ENCODE measurements around the gene SLC13A3. TPM values are rescaled to one million over a fixed set of nuclear protein-coding genes. Genes with fewer than 3 reads are reported as not detected.

SLC13A3 gene
- polyA plus RNA-seq, 3 donors = 9.0 to 24.9 (median 17.6) TPM

DNA sequence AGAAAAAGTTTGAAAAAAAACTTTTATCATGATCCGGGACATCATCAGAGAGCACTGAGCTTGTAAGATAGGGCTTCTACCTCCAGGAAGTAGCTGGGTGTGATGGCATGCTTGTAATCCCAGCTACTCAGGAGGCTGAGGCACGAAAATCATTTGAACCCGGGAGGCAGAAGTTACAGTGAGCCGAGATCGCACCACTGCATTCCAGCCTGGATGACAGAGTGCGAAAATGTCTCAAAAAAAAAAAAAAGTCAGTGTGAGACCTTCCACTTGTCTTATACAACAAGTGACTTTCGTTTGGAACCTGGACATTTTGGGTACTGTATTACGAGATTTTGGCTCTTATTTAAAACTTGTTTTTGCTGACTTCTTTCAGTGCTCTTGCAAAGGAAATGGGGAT is 5.9 kb upstream of the SLC13A3 start:
- no peak for DNase-seq (ENCODE audit: low read depth in 3 of 3, low spot score in 2 of 3)

DNA sequence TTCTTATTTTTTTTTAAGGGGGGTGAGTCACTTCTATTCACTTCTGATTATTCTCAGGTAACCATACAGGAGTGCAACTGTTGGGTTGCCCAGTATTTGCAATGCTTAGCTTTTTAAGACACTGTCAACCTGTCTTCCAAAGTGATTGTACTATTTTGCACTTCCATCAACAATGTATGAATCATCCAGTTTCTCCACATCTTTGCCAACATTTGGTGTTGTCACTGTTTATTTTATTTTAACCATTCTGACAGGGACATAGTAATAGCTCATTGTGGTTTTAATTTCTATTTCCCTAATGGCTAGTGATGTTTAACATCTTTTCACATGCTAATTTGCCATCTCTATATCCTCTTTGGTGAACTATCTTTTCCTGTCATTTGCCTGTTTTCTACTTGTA is 1.4 kb upstream of the SLC13A3 start:
- DNase-seq (ENCODE audit: low read depth in 3 of 3, low spot score in 2 of 3) = no peak

DNA sequence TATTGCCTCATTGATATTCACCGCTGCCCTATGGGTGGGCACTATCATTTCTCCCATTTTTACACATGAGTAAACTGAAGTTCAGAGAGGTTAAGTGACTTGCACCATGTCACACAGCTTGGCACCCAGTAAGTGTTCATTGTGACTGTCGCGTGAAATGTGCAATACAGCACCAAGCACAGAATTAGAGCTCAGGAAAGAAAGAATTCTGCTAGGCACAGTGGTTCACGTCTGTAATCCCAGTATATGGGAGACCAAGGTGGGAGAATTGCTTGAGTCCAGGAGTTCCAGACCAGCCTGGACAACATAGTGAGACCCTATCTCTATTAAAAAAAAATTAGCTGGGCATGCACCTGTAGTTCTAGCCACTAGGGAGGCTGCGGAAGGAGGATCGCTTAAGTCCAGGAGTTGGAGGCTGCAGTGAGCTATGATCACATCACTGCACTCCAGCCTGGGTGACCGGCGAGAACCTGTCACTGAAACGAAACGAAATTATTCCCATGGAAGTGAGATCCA is 626 bp downstream of the SLC13A3 start:
- DNase-seq (ENCODE audit: low read depth in 3 of 3, low spot score in 2 of 3) = no peak

DNA sequence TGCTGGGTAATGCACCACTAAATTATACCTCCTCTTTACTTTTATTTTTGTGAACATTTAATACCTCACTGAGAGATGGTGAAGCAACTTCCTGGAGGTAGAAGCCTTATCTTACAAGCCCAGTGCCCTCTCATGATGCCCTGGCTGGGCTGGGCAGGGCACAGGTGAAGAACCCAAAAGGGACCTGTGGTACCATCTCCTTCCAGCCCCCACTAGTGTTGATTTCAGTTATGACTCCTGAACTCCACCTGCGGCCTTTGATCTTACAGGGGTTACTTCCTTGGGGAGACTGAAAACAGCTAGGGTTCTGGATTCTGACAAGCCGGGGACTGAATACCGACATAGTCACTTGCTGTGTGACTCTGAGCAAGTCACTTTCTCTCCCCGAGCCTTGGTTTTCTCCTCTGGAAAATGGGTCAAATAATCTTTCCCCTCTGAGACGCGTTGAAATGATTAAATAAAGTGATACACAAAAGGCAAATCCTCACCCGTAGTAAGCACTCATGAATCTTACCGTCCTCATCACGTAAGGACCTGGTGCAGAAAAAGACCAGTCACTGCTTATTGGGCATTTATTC is 1.2 kb downstream of the SLC13A3 start:
- no peak for DNase-seq (ENCODE audit: low read depth in 3 of 3, low spot score in 2 of 3)

DNA sequence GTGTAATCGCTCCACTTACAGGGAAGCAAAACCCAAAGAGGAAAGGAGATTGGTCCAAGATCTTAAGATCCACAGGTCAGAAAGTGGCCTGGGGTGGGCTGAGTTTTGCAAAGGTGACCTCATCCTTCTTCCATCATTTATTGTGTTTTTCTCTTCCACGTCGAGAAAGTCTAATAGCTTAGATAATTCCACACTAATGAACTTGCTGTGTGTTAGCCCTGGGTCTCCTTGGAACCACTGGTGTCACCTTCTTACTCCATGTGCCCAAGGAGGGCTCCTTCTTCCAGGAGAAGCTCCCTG is 1.7 kb downstream of the SLC13A3 start:
- DNase-seq (ENCODE audit: low read depth in 3 of 3, low spot score in 2 of 3) = no peak

DNA sequence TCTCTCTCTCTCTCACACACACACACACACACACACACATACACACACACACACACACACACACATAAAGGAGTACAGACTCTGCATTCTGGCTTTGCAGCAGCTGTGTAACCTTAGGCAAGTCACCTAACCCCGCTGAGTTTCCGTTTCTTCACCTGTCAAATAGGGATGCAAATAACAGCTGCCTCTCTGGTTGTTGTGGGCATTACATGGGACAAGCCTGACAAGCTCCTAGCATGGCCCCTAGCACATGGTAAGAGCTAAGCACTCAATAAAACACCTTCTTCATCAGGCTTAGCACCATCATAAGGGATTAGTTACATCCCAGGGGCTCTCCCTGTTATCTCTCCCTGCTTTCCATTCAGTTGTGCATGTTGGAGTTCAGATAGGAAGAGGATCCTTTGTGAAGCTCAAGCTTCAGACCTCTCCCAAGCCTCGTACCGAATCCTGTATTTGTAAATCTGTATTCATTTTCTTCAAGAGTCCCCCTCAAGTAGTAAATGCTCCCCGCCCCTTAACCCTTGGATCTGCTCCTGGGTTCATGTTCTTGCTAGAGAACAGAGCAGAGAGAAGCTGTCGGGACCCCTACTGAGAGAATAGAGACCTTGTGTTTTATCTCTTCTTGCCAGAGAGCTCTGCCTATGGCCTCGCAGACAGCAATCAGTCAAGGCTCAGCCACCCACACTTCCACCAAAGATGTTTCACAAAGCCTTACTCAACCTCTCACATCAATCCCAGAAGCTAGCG is 2.2 kb downstream of the SLC13A3 start:
- DNase-seq (ENCODE audit: low read depth in 3 of 3, low spot score in 2 of 3) = no peak

DNA sequence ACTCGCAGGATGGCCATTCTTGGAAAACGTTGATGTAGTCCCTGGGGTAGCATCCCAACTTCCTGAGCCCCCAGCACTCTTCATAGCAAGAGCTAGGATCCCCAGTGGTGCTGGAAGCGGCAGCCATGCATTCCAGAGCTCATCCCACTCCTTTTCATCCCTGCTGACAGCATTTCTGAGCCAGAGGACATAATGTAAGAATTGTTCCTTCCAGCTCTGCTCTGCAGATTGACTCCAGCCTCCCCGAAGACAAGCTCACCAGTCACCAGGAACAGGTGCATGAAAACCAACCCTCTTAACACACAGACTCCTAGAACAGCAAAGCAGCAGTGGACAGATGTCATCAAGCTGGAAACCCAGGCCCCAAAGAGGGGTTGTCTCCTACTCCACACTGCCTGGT is 3.8 kb downstream of the SLC13A3 start:
- DNase-seq (ENCODE audit: low read depth in 3 of 3, low spot score in 2 of 3) = no peak

DNA sequence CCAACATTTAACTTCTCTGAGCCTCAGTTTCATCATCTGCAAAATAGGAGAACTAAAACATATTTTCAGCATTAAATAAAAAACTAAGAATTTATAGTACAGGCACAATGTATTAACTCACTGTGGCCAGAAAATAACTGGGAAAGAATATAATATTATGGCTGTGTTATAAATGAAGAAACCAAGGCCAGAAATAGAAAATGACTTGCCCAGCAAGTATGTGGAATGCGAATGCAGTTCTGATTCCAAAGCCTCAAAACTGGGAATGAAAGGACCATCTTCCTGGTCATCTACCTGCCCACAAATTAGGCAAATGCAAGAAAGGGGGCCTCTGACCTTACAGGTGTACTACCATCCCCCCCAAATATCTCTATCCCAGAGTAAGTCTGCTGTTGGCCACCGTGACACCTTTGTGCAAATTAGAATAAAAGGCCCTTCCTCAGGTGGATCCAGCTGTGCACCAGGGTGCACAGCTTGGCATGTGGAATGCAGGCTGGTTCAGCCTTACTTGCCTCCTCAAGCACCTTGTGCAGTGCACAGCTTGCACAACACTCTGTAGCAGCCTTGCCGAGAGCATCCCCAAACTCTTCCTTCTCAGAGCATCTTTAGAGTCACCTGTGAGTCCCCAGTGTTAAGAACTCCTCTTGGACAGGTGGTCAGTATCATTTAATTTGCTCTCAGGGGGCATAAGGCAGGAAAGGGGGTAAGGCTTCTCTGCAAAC is 4.4 kb downstream of the SLC13A3 start:
- no peak for DNase-seq (ENCODE audit: low read depth in 3 of 3, low spot score in 2 of 3)

DNA sequence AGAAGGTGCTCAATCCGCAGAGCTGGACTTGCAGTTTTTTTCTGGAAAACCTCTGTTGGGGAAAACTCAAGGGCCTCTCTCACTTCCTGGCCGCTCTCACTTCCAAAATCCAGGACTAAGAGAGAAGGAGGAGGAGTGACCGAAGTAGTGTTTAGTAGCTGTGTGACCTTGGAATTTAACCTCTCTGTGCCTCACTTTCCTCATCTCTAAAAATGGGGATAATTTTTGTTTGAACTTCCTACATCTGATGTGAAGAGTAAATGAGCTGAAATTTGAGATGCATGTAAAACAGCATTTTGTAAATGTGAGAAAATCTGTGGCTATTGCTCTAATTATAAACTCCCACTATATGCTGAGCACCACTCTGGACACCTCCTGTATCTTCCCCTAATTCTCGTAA is 5.1 kb downstream of the SLC13A3 start:
- no peak for DNase-seq (ENCODE audit: low read depth in 3 of 3, low spot score in 2 of 3)

DNA sequence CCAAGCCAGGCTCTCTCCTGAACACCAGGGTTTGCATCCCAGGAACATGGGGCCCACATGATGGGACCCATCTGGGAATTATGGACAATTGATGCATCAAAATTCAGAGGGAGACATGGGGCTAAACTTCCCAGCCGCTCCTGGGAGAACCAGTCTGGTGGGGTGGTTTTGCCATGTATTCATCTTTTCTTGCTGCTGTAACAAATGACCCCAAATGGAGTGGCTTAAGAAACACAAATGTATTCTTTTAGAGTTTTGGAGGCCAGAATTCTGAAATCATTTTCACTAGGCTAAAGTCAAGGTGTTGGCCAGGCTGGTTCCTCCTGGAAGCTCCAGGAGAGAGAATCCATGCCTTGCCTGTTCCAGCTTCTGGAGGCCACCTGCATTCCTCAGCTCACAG is 6.5 kb downstream of the SLC13A3 start:
- DNase-seq (ENCODE audit: low read depth in 3 of 3, low spot score in 2 of 3) = no peak

DNA sequence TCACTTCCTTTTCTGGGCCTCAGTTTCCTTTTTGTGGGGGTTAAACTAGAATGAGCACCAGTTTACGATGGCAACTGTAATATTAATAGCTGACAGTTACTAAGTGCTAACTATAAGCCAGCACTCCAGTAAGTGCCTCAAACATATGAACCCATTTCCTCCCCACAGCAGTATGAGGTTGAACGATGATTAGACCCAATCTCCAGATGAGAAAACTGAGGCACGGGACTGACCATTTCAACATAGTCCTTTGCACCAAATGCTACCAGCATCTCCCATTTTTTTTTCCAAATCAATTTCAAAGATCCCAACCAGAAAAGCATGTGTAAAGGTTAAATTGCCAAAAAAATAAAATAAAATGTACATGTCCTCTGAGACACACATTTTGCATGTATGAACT is 7.1 kb downstream of the SLC13A3 start:
- no peak for DNase-seq (ENCODE audit: low read depth in 3 of 3, low spot score in 2 of 3)

DNA sequence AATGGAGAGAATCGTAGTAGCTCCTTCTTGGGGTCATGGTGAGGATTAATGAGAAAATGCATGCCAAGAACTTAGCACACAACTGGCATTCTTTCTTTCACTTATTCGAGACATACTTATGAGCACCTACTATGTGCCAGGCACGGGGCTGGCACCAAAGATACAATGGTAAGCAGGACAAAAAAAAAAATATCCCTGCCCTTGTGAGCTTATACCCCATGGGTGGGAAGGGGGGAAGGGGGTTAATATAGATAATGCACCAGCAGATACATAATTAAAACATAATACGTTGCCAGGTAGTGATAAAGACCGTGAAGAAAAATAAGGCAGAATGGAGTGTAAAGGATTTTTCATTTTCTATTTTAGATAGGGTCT is 8.3 kb downstream of the SLC13A3 start:
- no peak for DNase-seq (ENCODE audit: low read depth in 3 of 3, low spot score in 2 of 3)

DNA sequence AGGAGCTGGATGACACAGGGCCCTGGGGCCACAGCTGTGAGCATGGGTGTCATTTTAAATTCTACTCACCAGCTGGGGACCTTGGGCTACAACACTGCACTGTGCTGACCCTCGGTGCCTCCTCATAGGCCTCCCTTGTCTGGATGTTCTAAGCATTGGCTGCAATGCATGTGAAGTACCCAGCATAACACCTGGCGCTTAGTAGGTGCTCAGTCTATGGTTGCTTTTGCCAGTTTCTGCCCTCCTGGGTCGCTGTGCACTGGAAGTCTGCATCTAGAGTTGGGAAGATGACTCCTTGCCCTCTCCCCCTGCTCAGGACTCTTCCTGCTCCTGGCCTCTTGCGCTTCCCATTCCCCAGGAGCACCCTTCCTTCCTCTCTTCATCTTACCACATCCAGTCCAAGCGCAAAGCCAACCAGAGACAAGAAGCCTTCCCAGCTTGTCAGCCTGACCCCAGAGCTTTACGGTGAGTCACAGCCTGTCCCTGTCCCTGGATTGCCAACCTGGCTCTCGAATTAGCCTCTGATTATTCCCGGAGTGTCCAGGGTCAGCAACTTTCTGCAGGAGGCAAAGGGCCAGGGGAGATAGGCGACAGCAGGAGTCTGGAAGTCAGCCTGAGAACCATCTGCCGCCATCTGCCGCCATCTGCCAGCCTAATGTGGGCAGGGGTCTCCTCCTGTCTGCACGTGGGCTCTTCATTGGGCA is 8.8 kb downstream of the SLC13A3 start:
- DNase-seq (ENCODE audit: low read depth in 3 of 3, low spot score in 2 of 3) = no peak

DNA sequence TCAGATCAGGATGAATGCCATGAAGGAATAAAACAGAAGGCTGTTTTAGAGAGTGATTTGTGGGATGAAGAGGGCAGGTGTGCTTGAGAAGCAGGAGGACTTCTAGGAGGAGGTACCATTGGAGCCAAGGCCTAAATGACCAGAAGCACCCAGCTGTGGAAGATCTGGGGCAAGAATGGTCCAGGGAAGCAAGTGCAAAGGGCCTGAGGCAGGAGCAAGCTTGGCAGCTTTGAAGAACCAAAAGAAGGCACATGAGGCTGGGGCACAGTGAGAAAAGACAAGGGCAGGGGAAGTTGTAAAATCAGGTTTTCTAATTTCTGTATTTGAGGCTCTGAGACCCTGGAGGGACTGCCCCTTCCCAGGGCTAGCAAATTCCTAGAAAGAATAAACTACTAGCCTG is 9.8 kb downstream of the SLC13A3 start:
- no peak for DNase-seq (ENCODE audit: low read depth in 3 of 3, low spot score in 2 of 3)

DNA sequence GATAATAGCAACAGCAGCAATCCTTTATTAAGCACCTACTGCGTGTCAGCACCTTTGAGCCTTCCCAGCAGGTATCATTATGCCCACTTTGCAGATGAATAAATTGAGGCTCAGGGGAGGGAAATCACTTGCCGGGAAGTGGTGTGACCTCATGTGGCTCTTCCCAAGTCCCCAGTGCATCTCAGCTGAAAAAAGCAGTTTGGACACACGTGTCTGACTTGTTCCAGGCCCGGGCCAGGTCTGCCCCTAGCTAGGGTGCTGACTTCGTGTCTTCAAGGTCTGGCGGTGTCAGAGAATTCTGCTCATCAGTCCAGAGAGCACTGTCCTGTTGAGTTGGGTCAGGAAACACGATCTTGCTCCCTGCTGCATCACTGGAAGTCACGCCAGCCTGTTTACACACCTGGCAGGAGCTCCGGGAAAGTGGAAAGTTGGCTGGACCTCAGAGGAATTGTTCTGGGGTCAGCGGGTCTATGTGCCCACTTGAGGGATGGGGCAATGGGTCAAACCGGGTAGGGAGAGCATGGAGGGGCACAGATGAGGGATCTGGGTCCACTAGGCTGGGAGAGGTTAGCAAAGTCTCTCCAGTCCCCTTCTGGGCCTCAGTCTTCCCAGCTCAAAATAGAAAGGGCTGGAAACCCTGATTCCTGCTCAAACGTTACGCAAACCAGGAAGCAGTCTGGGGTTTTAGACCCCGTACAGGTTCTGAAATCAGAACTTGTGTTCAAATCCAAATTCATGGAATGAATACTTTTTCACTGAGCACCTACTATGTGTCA is 10.5 kb downstream of the SLC13A3 start:
- DNase-seq (ENCODE audit: low read depth in 3 of 3, low spot score in 2 of 3) = no peak

DNA sequence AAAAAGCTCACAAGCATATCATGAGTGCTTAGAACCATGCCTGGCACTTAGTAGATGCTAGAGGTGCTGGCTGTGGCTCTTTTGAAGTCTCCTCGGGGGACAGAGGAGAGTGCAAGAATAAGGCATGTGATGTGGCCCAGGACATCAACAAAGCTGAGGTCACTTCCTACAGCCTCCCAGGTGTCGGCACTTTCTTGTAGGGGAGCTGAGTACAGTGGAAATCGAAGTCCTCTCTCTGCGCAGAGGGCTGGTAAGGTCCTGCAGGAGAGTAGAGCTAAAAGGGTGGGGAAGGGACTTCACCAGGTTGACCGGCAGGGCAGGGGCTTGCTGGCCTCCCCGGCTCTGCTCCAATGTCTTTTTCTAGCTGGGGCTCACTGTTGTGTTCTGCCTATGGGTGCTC is 11.2 kb downstream of the SLC13A3 start:
- DNase-seq (ENCODE audit: low read depth in 3 of 3, low spot score in 2 of 3) = no peak

DNA sequence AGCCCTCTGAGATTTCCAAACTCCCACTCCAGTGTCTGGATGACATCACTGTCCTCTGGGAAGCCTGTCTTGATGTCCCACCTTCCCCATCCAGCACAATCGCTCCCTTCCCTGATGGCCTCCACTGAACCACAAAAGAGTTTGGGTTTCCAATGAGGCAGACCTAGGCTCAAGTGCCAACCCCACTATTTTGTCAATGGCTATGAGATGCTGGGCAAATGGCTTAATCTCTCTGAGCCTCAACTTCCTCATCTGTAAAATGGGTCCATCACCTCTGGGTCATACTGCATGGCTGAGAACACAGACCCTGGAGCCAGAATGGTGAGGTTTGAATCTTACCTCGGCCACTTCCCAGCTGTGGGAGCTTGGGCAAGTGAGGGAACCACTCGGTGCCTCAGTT is 11.7 kb downstream of the SLC13A3 start:
- DNase-seq (ENCODE audit: low read depth in 3 of 3, low spot score in 2 of 3) = no peak

DNA sequence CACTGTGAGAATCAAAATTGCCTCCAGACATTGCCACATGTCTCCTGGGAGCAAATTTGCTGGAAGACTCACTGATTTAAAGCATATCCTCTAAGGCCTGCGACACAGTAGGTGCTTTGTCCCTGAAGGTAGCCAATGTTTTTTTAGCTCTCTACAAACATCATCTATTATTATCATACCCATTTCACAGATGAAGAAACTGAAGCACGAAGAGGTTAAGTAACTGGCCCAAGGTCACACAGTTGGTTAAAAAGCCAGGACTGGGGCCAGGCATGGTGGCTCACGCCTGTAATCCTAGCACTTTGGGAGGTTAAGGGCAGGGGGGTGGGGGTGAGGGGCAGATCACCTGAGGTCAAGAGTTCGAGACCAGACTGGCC is 12.4 kb downstream of the SLC13A3 start:
- DNase-seq (ENCODE audit: low read depth in 3 of 3, low spot score in 2 of 3) = no peak

DNA sequence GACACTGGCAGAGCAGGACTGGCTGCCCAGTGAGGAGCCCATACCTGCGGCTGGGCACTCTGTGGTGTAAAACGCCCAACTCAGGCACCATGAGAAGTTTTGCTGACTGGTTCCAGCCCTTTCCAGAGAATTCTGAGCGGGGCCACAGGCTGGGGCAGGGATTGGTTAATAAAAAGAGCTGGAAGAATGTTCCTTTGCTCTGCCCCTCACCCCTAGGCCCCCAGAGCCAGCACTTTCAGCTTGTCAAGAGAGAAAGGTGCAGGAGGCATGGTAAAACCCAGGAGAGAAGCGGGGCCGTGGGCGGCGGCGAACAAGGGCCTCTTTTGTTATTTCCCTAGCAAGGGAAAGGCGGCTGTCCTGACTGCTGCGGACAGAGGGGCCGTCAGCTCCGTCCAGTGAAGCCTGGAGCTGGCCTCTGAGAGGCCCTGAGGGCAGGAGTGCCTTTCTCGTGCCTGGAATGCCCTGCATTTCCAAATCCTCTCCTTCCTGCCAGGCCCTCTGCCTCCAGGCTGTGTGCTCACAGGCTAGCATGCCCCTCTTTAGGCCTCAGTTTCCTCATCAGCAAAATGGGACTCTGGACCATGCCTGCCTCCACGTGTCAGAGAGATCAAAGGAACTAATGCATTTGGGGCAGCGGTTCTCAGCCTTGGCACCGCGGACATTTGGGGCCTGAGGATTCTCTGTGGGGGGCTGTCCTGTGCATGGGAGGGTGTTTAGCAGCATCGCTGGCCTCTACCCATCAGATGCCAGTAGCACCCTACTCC is 12.9 kb downstream of the SLC13A3 start:
- DNase-seq (ENCODE audit: low read depth in 3 of 3, low spot score in 2 of 3) = no peak
